ENCODE results near the gene TSPAN11.

DNA sequence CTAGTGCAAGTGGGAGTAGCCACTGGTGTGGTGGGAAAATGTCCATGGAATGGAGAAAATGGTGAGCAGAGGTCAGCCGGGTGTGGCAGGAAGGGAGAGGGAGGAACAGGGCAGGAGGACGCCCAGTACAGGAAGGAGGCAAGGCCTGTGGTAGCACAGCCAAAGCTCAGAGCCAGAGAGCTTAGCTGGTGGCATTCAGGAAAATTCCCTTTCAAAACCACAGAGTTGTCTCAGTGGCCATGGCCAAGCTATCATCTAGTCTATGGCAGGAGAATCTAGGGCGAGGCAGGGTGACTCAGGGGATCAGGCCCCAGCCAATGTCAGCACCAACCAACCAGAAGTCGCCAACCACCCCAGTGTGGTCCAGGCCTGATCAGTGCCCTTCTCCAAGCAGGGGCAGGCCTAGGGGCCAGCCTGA lies 79.4 kb downstream of the TSPAN11 start:
- TF ChIP-seq POLR2A (IDR thresholded peaks at IDR 0.05; ENCODE audit: low read depth, low read length) (no peak), POLR2AphosphoS5 (IDR thresholded peaks at IDR 0.05; ENCODE audit: low read depth, low read length) (no peak), TAF1 (IDR thresholded peaks at IDR 0.05; ENCODE audit: borderline replicate concordance, low read depth, low read length) (no peak)
